Right atrium auricular region (tissue), 2 donors: Measurements from ENCODE around the gene SCN4B. TPM values are rescaled to one million over a fixed set of nuclear protein-coding genes. Genes with fewer than 3 reads are reported as not detected.
A peak's percentile ranks its signal among the peaks of the same experiment; 100 is the strongest.

Source experiments
- DNase-seq: peaks from one replicate; pipeline ENCODE4 v3.0.0-alpha.2; 2019; ENCODE audit warnings: low spot score
- H3K27ac ChIP-seq, 2 donors: fragments of 200-600 bp; sonication (generic); 1 replicate in 1 of 2; 2 replicates in 1 of 2; pipeline ENCODE4 v1.5.1; 2016 to 2019
- H3K27me3 ChIP-seq, 2 donors: fragments of 200-600 bp; sonication (generic); one replicate each; pipeline versions ENCODE4 v1.5.1 to v1.6.0; 2017 to 2019
- H3K36me3 ChIP-seq: fragments of 200-600 bp; sonication (generic); one replicate; pipeline ENCODE4 v1.5.1; 2016
- H3K4me1 ChIP-seq, 2 donors: fragments of 200-600 bp; sonication (generic); one replicate each; pipeline versions ENCODE4 v1.5.1 to v1.6.0; 2017 to 2019
- H3K4me3 ChIP-seq, 2 donors: fragments of 200-600 bp; sonication (generic); 1 replicate in 1 of 2; 2 replicates in 1 of 2; pipeline ENCODE4 v1.5.1; 2017 to 2019; ENCODE audit warnings: mild to moderate bottlenecking in 1 of 2, moderate library complexity in 1 of 2
- H3K9me3 ChIP-seq, 2 donors: fragments of 200-600 bp; sonication (generic); one replicate each; pipeline ENCODE4 v1.5.1; 2019
- CTCF ChIP-seq, 2 donors: fragments of 200-600 bp; sonication (generic); IDR thresholded peaks; one replicate each; pipeline ENCODE4 v1.5.1; 2019; ENCODE audit warnings: antibody characterized with exemption in 2 of 2
- total RNA-seq, 2 donors: library from RNA; depleted of rRNA; stranded (reverse); fragments of >200 nt; gene quantifications; one replicate each; pipeline ENCODE4 v1.1.0, GENCODE V29; 2016

The SCN4B gene
- total RNA-seq, 2 donors from 2014 or later, result 2.5 to 11.8 TPM

GRCh38 chr11:118147502-118147901 is 5.1 kb downstream of the SCN4B start:
- no peak for DNase-seq
- Histone ChIP-seq H3K4me3 (no peak overlapping the region), H3K4me1 (peaks cover 0 to 37% of the 10 kb centered on the region in 2 donors), H3K27ac (no peak overlapping the region), H3K36me3 (no peaks in the 10 kb centered on the region), H3K9me3 (no peaks in the 10 kb centered on the region), H3K27me3 (no peaks in the 10 kb centered on the region)
- TF ChIP-seq CTCF (IDR thresholded peaks at IDR 0.05), result no peak

- Histone ChIP-seq H3K4me1 (peaks cover 0 to 30% of the 10 kb centered on the region in 2 donors), H3K36me3 (no peaks in the 10 kb centered on the region), H3K4me3 (no peak overlapping the region), H3K27ac (peak overlapping the region; percentile 61 to 76), H3K27me3 (no peaks in the 10 kb centered on the region), H3K9me3 (no peaks in the 10 kb centered on the region)
- DNase-seq, result no peak
- no peak for TF ChIP-seq CTCF (IDR thresholded peaks at IDR 0.05)
Observed at GRCh38 chr11:118146554-118146953, 6.1 kb downstream of the SCN4B start.

- peak overlapping the region; percentile 61 to 76 for H3K27ac ChIP-seq
Observed at GRCh38 chr11:118145285-118146227, 7.1 kb downstream of the SCN4B start.

GRCh38 chr11:118144301-118145268 is 8.0 kb downstream of the SCN4B start:
- H3K27ac ChIP-seq, result peak overlapping the region; percentile 25 to 76
- H3K9me3 ChIP-seq, result no peaks in the 10 kb centered on the region
- DNase-seq, result no peak
- H3K36me3 ChIP-seq, result no peaks in the 10 kb centered on the region
- H3K4me3 ChIP-seq, result peak overlapping the region in 1 of 2 donors; percentile 69
- no peaks in the 10 kb centered on the region for H3K27me3 ChIP-seq
- TF ChIP-seq CTCF (IDR thresholded peaks at IDR 0.05), result no peak
- H3K4me1 ChIP-seq, result peaks cover 0 to 30% of the 10 kb centered on the region in 2 donors

More at GRCh38 chr11:118145285-118146227, 7.1 kb downstream of the SCN4B start:
- DNase-seq, result peak; percentile 80
- Histone ChIP-seq H3K36me3 (no peaks in the 10 kb centered on the region), H3K9me3 (no peaks in the 10 kb centered on the region), H3K4me3 (peak overlapping the region; percentile 35 to 69), H3K4me1 (peaks cover 0 to 30% of the 10 kb centered on the region in 2 donors), H3K27me3 (no peaks in the 10 kb centered on the region)
- peak; percentile 75 to 91 for TF ChIP-seq CTCF (IDR thresholded peaks at IDR 0.05)

- Histone ChIP-seq H3K4me1 (peaks cover 0 to 30% of the 10 kb centered on the region in 2 donors), H3K36me3 (no peaks in the 10 kb centered on the region), H3K4me3 (no peak overlapping the region), H3K27me3 (no peaks in the 10 kb centered on the region), H3K9me3 (no peaks in the 10 kb centered on the region), H3K27ac (no peak overlapping the region)
- no peak for TF ChIP-seq CTCF (IDR thresholded peaks at IDR 0.05)
- no peak for DNase-seq
Observed at GRCh38 chr11:118143661-118144185, 8.9 kb downstream of the SCN4B start.
